H1 (cell line): ENCODE data around the gene CYRIA. TPM values are rescaled to one million over a fixed set of nuclear protein-coding genes. Genes with fewer than 3 reads are reported as not detected.

Experiments
- CTCF ChIA-PET: fragments of 300-600 bp; sonication (Branson Sonifier 250); formaldehyde crosslinking; loops from one replicate; lab custom pipeline; 2021; ENCODE audit not compliant: partially characterized antibody; lab: Charles Lee
- POLR2A ChIA-PET: fragments of 300-600 bp; sonication (Branson Sonifier 250); formaldehyde crosslinking; loops from one replicate; lab custom pipeline; 2021; ENCODE audit warnings: inconsistent platforms; ENCODE audit not compliant: partially characterized antibody; lab: Charles Lee
- DNase-seq, 2 experiments: peaks; one replicate each; pipeline versions ENCODE4 v3.0.0 to v3.0.0-alpha.2; 2010 to 2022; ENCODE audit warnings: low spot score in 2 of 2, low read depth in 1 of 2, mixed read lengths in 1 of 2
- FAIRE-seq: peaks from 2 replicates; lab custom pipeline; 2011; peaks lifted over from hg19 to GRCh38; lab: Jason Lieb, UNC
- H2AFZ ChIP-seq: 2 replicates; pipeline ENCODE4 v1.8.1; 2012; ENCODE audit warnings: low read length, inconsistent platforms
- H2AK5ac ChIP-seq: 2 replicates; pipeline ENCODE4 v1.6.1; 2013; ENCODE audit warnings: low read depth, low read length
- H2BK120ac ChIP-seq: replicated peaks from 2 replicates; pipeline ENCODE3; 2013; ENCODE audit warnings: low read depth, low read length, inconsistent platforms
- H2BK12ac ChIP-seq: 2 replicates; pipeline ENCODE4 v1.6.1; 2013; ENCODE audit warnings: low read depth, low read length
- H2BK15ac ChIP-seq: 2 replicates; pipeline ENCODE4 v1.6.1; 2013; ENCODE audit warnings: low read length
- H2BK20ac ChIP-seq: 2 replicates; pipeline ENCODE4 v1.6.1; 2013; ENCODE audit warnings: low read length
- H2BK5ac ChIP-seq: 2 replicates; pipeline ENCODE4 v1.6.1; 2013; ENCODE audit warnings: low read depth, low read length
- H3K14ac ChIP-seq: 2 replicates; pipeline ENCODE4 v1.6.1; 2013; ENCODE audit warnings: inconsistent platforms; ENCODE audit not compliant: insufficient read length
- H3K18ac ChIP-seq: 2 replicates; pipeline ENCODE4 v1.6.1; 2013; ENCODE audit warnings: low read length; ENCODE audit errors: extremely low read depth
- H3K23ac ChIP-seq: 2 replicates; pipeline ENCODE4 v1.6.1; 2013; ENCODE audit warnings: inconsistent platforms; ENCODE audit not compliant: insufficient read length
- H3K23me2 ChIP-seq: 2 replicates; pipeline ENCODE4 v1.6.1; 2013; ENCODE audit warnings: low read depth, low read length
- H3K27ac ChIP-seq: 2 replicates; pipeline ENCODE4 v1.6.1; 2011; ENCODE audit warnings: low read depth, low read length, inconsistent platforms
- H3K27me3 ChIP-seq, 4 experiments: replicated peaks in 1 of 4; 1 replicate in 1 of 4; 2 replicates in 3 of 4; pipeline versions ENCODE4 v1.6.1 to v1.8.1; 2011 to 2013; ENCODE audit warnings: low read length in 3 of 4, mild to moderate bottlenecking in 3 of 4, inconsistent platforms in 2 of 4, mixed read lengths in 2 of 4, moderate library complexity in 1 of 4; ENCODE audit not compliant: control insufficient read depth in 3 of 4, insufficient read depth in 3 of 4; ENCODE audit errors: extremely low read depth in 1 of 4
- H3K36me3 ChIP-seq, 4 experiments: 2 replicates each; pipeline versions ENCODE4 v1.6.1 to v1.8.1; 2011 to 2013; ENCODE audit warnings: mild to moderate bottlenecking in 4 of 4, low read length in 3 of 4, moderate library complexity in 2 of 4, control low read depth in 1 of 4, inconsistent platforms in 1 of 4; ENCODE audit not compliant: insufficient read depth in 4 of 4, control insufficient read depth in 2 of 4
- H3K4ac ChIP-seq: replicated peaks from 2 replicates; pipeline ENCODE3; 2013; ENCODE audit warnings: low read length, low read depth, mixed read lengths, inconsistent platforms; ENCODE audit not compliant: insufficient read length
- H3K4me1 ChIP-seq, 4 experiments: replicated peaks in 1 of 4; 1 replicate in 1 of 4; 2 replicates in 3 of 4; pipeline versions ENCODE4 v1.6.1 to v1.8.1; 2011 to 2013; ENCODE audit warnings: low read length in 3 of 4, inconsistent platforms in 2 of 4, mixed read lengths in 1 of 4; ENCODE audit not compliant: insufficient read depth in 4 of 4, control insufficient read depth in 3 of 4
- H3K4me2 ChIP-seq, 2 experiments: 2 replicates each; pipeline versions ENCODE4 v1.6.1 to v1.8.1; 2011 to 2013; ENCODE audit warnings: low read depth in 2 of 2, low read length in 2 of 2, control low read depth in 1 of 2, inconsistent platforms in 1 of 2, mild to moderate bottlenecking in 1 of 2; ENCODE audit not compliant: insufficient read depth in 1 of 2
- H3K4me3 ChIP-seq, 4 experiments: fragments of 200-600, 300-600 bp in 1 of 4; sonication (generic), shearing (Covaris generic), sonication (Bioruptor Twin) in 1 of 4; 2 replicates each; pipeline versions ENCODE4 v1.5.1 to v1.8.1; 2011 to 2016; ENCODE audit warnings: low read length in 4 of 4, low read depth in 3 of 4, control low read depth in 2 of 4, inconsistent platforms in 2 of 4, mild to moderate bottlenecking in 2 of 4, mixed read lengths in 1 of 4, moderate library complexity in 1 of 4; ENCODE audit not compliant: insufficient read depth in 2 of 4; ENCODE audit errors: extremely low read depth in 1 of 4
- H3K56ac ChIP-seq: replicated peaks from 2 replicates; pipeline ENCODE3; 2013; ENCODE audit warnings: low read depth, mild to moderate bottlenecking, mixed read lengths, low read length, inconsistent platforms; ENCODE audit not compliant: insufficient read length
- H3K79me1 ChIP-seq: 2 replicates; pipeline ENCODE4 v1.6.1; 2013; ENCODE audit warnings: low read depth, low read length, control low read depth
- H3K79me2 ChIP-seq, 2 experiments: 2 replicates each; pipeline versions ENCODE4 v1.6.1 to v1.8.1; 2012 to 2013; ENCODE audit warnings: low read length in 2 of 2, mild to moderate bottlenecking in 2 of 2, inconsistent platforms in 1 of 2; ENCODE audit not compliant: insufficient read depth in 2 of 2, control insufficient read depth in 1 of 2
- H3K9ac ChIP-seq, 4 experiments: replicated peaks in 1 of 4; 1 replicate in 1 of 4; 2 replicates in 3 of 4; pipeline versions ENCODE4 v1.6.1 to v1.8.1; 2011 to 2013; ENCODE audit warnings: low read depth in 3 of 4, low read length in 3 of 4, control low read depth in 2 of 4, mild to moderate bottlenecking in 2 of 4, moderate library complexity in 2 of 4, inconsistent platforms in 1 of 4; ENCODE audit errors: extremely low read depth in 1 of 4
- H3K9me3 ChIP-seq, 2 experiments: 2 replicates each; pipeline versions ENCODE4 v1.6.1 to v1.8.1; 2012 to 2013; ENCODE audit warnings: mild to moderate bottlenecking in 2 of 2, moderate library complexity in 2 of 2, control low read depth in 1 of 2, inconsistent platforms in 1 of 2, low read depth in 1 of 2, low read length in 1 of 2, mixed read lengths in 1 of 2; ENCODE audit not compliant: insufficient read depth in 2 of 2
- H4K20me1 ChIP-seq, 2 experiments: replicated peaks in 1 of 2; 2 replicates each; pipeline versions ENCODE3 to v1.8.1; 2011 to 2013; ENCODE audit warnings: inconsistent platforms in 2 of 2, low read length in 2 of 2, mild to moderate bottlenecking in 1 of 2; ENCODE audit not compliant: insufficient read depth in 2 of 2, control insufficient read depth in 1 of 2
- H4K5ac ChIP-seq: 2 replicates; pipeline ENCODE4 v1.6.1; 2013; ENCODE audit warnings: low read length, low read depth, mixed read lengths, inconsistent platforms; ENCODE audit not compliant: insufficient read length
- H4K8ac ChIP-seq: 2 replicates; pipeline ENCODE4 v1.8.0; 2013; ENCODE audit warnings: mild to moderate bottlenecking, moderate library complexity, low read length, inconsistent platforms; ENCODE audit not compliant: insufficient read depth; ENCODE audit errors: extremely low read depth
- H4K91ac ChIP-seq: replicated peaks from 2 replicates; pipeline ENCODE3; 2013; ENCODE audit warnings: low read length, mixed read lengths, inconsistent platforms; ENCODE audit not compliant: insufficient read length
- ASH2L ChIP-seq: fragments of 200-600, 300-600 bp; sonication (generic); IDR thresholded peaks from one replicate; pipeline ENCODE4 v1.7.1; 2017; ENCODE audit warnings: low read length
- ATF3 ChIP-seq: IDR thresholded peaks from 2 replicates; pipeline ENCODE4 v1.6.1; 2011; ENCODE audit warnings: low read depth, mild to moderate bottlenecking, low read length; ENCODE audit not compliant: insufficient read depth
- BRCA1 ChIP-seq: IDR thresholded peaks from 2 replicates; pipeline ENCODE4 v1.6.1; 2012; ENCODE audit warnings: low read depth, low read length, improper control_type of control experiment
- E2F6 ChIP-seq: IDR thresholded peaks from 2 replicates; pipeline ENCODE4 v1.6.1; 2012; ENCODE audit warnings: inconsistent platforms
- KDM4A ChIP-seq: IDR thresholded peaks from one replicate; pipeline ENCODE4 v1.7.1; 2012; ENCODE audit warnings: low read depth, mild to moderate bottlenecking, moderate library complexity, low read length, inconsistent platforms; ENCODE audit not compliant: severe bottlenecking
- NRF1 ChIP-seq: IDR thresholded peaks from 2 replicates; pipeline ENCODE4 v1.6.1; 2011; ENCODE audit warnings: mild to moderate bottlenecking, low read depth, low read length, improper control_type of control experiment
- SIN3A ChIP-seq, 2 experiments: IDR thresholded peaks in 1 of 2; conservative IDR thresholded peaks in 1 of 2; 2 replicates each; pipeline ENCODE4 v1.6.1; 2011 to 2012; ENCODE audit warnings: low read length in 2 of 2, improper control_type of control experiment in 1 of 2, low read depth in 1 of 2, mild to moderate bottlenecking in 1 of 2
- SP1 ChIP-seq: IDR thresholded peaks from 2 replicates; pipeline ENCODE4 v1.6.1; 2011; ENCODE audit warnings: low read depth, low read length
- TEAD4 ChIP-seq: IDR thresholded peaks from 2 replicates; pipeline ENCODE4 v1.6.1; 2012; ENCODE audit warnings: low read depth, low read length, inconsistent platforms, mixed read lengths
- ZNF274 ChIP-seq: IDR thresholded peaks from 2 replicates; pipeline ENCODE4 v1.7.0; 2012; ENCODE audit warnings: low read length, borderline replicate concordance; ENCODE audit errors: extremely low read depth
- WGBS, 2 experiments: shearing (Covaris generic) in 1 of 2; methylation state at CpG; one replicate each; pipeline versions ENCODE4 v1.1.6 to v1.1.7; 2013 to 2015; ENCODE audit warnings: low lambda C conversion rate in 2 of 2, mixed read lengths in 2 of 2, inconsistent platforms in 1 of 2, low coverage in 1 of 2, missing lambda C conversion rate in 1 of 2; ENCODE audit not compliant: insufficient replicate concordance in 2 of 2, insufficient coverage in 1 of 2, insufficient read length in 1 of 2; ENCODE audit errors: extremely low coverage in 1 of 2, missing lambda C conversion rate in 1 of 2; 5-methylcytosine and 5-hydroxymethylcytosine counted together
- polyA plus RNA-seq, 7 experiments: library from polyadenylated mRNA; depleted of rRNA in 3 of 7; stranded (reverse) in 5 of 7; unstranded in 2 of 7; fragments of >200 nt in 5 of 7; fragments of 200-250 nt in 2 of 7; gene quantifications; 1 replicate in 5 of 7; 2 replicates in 1 of 7; 4 replicates in 1 of 7; pipeline versions ENCODE4 v1.2.1 to v1.2.3, GENCODE V29; 2011 to 2013; ENCODE audit warnings: missing spikeins in 2 of 7, mixed read lengths in 2 of 7
- total RNA-seq: library from RNA; stranded (reverse); fragmentation: NEBNext Ultra II Directional; extraction: Animal tissue kit (Norgen Biotek cat#: 25700); gene quantifications from 2 replicates; pipeline ENCODE4 v1.2.1, GENCODE V29; 2021

CYRIA gene
- total and polyA plus RNA-seq, 2 of the 8 experiments (the other 6 are each of a cell fraction or from before 2014, with no cell fraction given): 1.5 to 9.8 TPM

GRCh38 chr2:16652296-16653082, 13.1 kb downstream of the CYRIA start:
- POLR2A ChIA-PET: interaction anchor here (0.7 kb wide), 1 partner anchor 440 kb away, joined by 3 read pairs; no protein-coding TSS in a partner anchor
- H4K20me1 ChIP-seq: no peaks in the 10 kb centered on the region
- DNase-seq: no peak
- no peak overlapping the region for H3K4me2 ChIP-seq
- 84% methylated on average over 8 of the region's 8 CpGs; no CpG with 5 or more reads in 1 of the 2 experiments for WGBS, 2 experiments
- H3K23me2 ChIP-seq: peaks cover 2% of the 10 kb centered on the region; the same call in 1 of the 2 replicates
- no peak overlapping the region for H3K23ac ChIP-seq
- H2BK20ac ChIP-seq: no peak overlapping the region
- no peak overlapping the region for H3K14ac ChIP-seq
- CTCF ChIA-PET: interaction anchor here (1.4 to 4.1 kb wide), 4 partner anchors 18 to 104 kb away, joined by 3 to 15 read pairs (median 4); no protein-coding TSS in a partner anchor
- H2BK5ac ChIP-seq: no peak overlapping the region
- no peak overlapping the region for H2AK5ac ChIP-seq
- H3K79me2 ChIP-seq: no peaks in the 10 kb centered on the region
- H4K5ac ChIP-seq: no peak overlapping the region
- H3K4me1 ChIP-seq: peaks cover 0 to 3% (median 0%) of the 10 kb centered on the region in 4 experiments; a peak in 4 of 7 replicates
- no peak overlapping the region for H3K4ac ChIP-seq
- no peak overlapping the region; the same call in 1 of the 2 replicates for H3K18ac ChIP-seq
- no peak overlapping the region for H3K56ac ChIP-seq
- FAIRE-seq: no peak
- no peak overlapping the region for H2BK15ac ChIP-seq
- no peaks in the 10 kb centered on the region for H3K36me3 ChIP-seq
- H2BK120ac ChIP-seq: no peak overlapping the region
- no peaks in the 10 kb centered on the region for H3K9me3 ChIP-seq
- peak overlapping the region; percentile 44 for H4K91ac ChIP-seq
- no peak overlapping the region for H3K4me3 ChIP-seq
- no peak overlapping the region for H2AFZ ChIP-seq
- H3K9ac ChIP-seq: no peak overlapping the region
- no peak overlapping the region for H3K27ac ChIP-seq
- H3K27me3 ChIP-seq: no peaks in the 10 kb centered on the region
- no peak overlapping the region for H4K8ac ChIP-seq
- H2BK12ac ChIP-seq: no peak overlapping the region
- no peak for TF ChIP-seq NRF1
- no peak for TF ChIP-seq ASH2L
- TF ChIP-seq SIN3A (conservative IDR thresholded peaks at IDR 0.05 in 1 of 2, IDR thresholded peaks at IDR 0.05 in 1 of 2; ENCODE audit: low read depth in 1 of 2, low read length in 2 of 2): no peak
- TF ChIP-seq ATF3: no peak
- TF ChIP-seq TEAD4: no peak
- no peak for TF ChIP-seq E2F6
- TF ChIP-seq KDM4A: no peak
- TF ChIP-seq ZNF274: no peak
- no peak for TF ChIP-seq SP1
- TF ChIP-seq BRCA1: no peak
- 0 out of 2 replicates have a peak, but pooled peaks cover 2% of the 10 kb centered on the region for H3K79me1 ChIP-seq
